Effector memory CD4-positive, alpha-beta T cell (primary cell): ENCODE data around the gene FBXO7.

Source experiments
- DNase-seq, 3 donors: peaks; one replicate each; pipeline ENCODE4 v3.0.0-alpha.2; 2020
- H3K27ac ChIP-seq: 2 replicates; pipeline ENCODE4 v1.7.0; 2013; ENCODE audit warnings: mild to moderate bottlenecking, low read length, moderate library complexity; ENCODE audit not compliant: insufficient read depth, poor library complexity, severe bottlenecking
- H3K27me3 ChIP-seq: replicated peaks from 2 replicates; pipeline ENCODE4 v1.7.0; 2013; ENCODE audit warnings: mild to moderate bottlenecking, low read length; ENCODE audit not compliant: insufficient read depth, control insufficient read depth, poor library complexity, severe bottlenecking
- H3K36me3 ChIP-seq: 2 replicates; pipeline ENCODE4 v1.7.0; 2013; ENCODE audit warnings: mild to moderate bottlenecking, low read length, moderate library complexity; ENCODE audit not compliant: control insufficient read depth, insufficient read depth
- H3K4me1 ChIP-seq: 2 replicates; pipeline ENCODE4 v1.7.0; 2013; ENCODE audit warnings: low read length, mild to moderate bottlenecking; ENCODE audit not compliant: control insufficient read depth, insufficient read depth, poor library complexity, severe bottlenecking
- H3K4me3 ChIP-seq: 2 replicates; pipeline ENCODE4 v1.7.0; 2013; ENCODE audit warnings: low read length, low read depth, mild to moderate bottlenecking; ENCODE audit not compliant: insufficient read depth, poor library complexity, severe bottlenecking
- H3K9me3 ChIP-seq: 2 replicates; pipeline ENCODE4 v1.7.0; 2013; ENCODE audit warnings: mild to moderate bottlenecking, low read length, moderate library complexity; ENCODE audit not compliant: control insufficient read depth

FBXO7 gene

DNA sequence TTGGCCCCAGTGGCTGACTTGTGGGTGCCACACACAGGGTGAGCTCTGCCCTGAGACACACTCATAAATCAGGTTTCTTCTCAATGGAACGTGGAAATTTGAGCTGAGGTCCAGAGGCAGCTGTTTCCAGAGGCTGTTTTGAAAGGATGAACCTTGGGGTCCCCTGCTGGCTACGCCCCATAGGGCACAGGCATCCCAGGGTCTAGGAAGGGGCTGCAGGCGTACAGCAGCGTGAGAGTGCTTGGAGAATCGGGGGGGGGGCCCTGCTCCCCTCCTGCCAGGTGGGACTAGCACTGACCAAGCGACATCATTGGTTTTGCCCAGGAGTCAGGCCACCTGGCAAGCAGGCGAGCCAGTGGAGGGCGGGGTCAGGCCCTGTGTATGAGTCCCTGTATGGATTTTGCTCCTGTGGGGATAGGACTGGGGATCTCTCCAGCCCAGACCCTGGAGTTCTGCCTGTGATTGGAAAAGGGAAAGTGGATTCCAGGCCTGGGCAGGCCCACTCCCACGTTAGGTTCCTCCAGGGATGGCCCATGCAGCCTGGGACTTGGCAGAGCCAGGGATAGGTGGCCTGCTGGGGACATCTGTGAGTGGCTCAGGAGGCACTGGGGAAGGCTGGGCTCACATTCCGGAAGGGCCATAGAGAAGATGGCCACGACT lies 61.0 kb downstream of the FBXO7 start:
- no peak for DNase-seq
- H3K9me3 ChIP-seq: no peaks in the 10 kb centered on the region
- no peaks in the 10 kb centered on the region for H3K36me3 ChIP-seq
- H3K4me1 ChIP-seq: no peaks in the 10 kb centered on the region
- no peak overlapping the region for H3K4me3 ChIP-seq
- H3K27me3 ChIP-seq: no peaks in the 10 kb centered on the region
- no peak overlapping the region for H3K27ac ChIP-seq

DNA sequence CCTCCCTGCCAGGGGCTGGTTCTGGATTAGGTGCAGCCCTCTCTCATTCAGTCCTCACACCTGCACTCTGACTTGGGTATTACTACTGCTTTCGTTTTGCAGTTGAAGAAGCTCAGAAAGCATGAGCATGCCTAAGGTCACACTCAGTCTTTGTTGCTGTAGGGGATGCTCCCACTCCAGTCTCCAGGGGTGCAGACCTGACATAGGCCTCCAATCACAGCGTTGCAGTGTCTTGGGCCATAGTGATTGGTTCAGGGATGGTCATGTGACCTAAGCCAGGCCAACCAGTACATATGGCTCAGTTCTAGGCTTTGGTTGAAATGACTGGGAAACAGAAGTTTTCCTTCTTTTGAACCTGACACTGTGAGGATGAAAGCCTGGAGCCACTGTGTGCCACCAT lies 61.7 kb downstream of the FBXO7 start:
- H3K4me3 ChIP-seq: no peak overlapping the region
- H3K9me3 ChIP-seq: no peaks in the 10 kb centered on the region
- DNase-seq: no peak
- no peak overlapping the region for H3K27ac ChIP-seq
- no peaks in the 10 kb centered on the region for H3K4me1 ChIP-seq
- H3K36me3 ChIP-seq: no peaks in the 10 kb centered on the region
- no peaks in the 10 kb centered on the region for H3K27me3 ChIP-seq

DNA sequence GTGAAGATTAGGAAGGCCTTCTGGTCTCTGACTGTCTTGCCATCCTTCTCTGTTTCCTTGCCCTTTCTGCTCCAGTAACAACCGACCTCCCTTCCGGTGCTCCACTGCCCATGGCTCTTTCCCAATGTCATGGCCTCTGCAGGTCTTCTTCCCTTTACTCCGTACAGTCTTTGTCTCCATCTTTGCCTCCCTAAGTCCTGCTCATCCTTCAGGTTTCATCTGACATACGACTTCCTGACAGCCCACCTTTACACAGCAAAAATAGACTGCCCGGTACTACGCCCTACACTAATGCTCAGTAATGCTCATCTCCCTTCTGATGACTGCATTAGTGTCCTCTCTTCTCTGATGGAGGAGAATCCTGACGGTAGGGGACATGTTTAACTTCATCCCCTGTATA lies 63.9 kb downstream of the FBXO7 start:
- Histone ChIP-seq H3K36me3 (no peaks in the 10 kb centered on the region), H3K4me3 (no peak overlapping the region), H3K27me3 (no peaks in the 10 kb centered on the region), H3K27ac (no peak overlapping the region), H3K9me3 (no peaks in the 10 kb centered on the region), H3K4me1 (no peaks in the 10 kb centered on the region)
- no peak for DNase-seq

DNA sequence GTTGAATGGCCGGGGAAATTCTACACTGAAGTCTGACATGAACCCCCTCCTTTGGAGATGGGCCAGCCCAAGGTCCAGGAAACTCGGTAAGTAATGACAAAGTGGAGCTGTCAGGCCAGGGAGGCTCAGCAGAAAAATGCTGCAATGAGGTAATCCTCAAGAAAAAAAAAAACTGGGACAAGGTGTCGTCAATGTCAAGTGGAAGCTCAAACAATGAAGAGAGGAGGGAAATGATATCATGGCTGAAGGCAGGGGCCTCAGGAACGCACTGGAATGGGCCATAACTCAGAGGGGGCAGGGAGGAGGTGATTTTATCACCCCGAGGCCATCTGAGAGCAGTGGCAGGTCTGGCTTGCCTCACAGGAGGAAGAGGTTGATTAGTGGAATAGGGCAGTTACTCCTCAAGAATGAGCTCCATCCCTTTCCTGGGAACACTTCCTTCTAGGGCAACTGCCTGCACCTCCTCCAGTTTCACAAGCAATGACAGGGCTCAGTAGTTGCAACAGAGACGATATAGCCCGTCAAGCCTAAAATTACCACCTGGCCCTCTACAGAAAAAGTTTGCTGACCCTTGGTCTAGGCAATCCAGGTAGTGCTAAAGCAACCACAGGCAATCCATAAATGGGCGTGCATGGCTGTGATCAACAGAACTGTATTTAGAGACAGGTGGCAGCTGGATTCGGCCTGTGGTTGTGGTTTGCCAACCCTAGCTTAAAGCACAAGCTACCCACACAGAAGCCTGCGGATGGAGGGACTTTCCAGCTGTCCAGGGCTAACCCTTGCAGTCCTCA lies 65.2 kb downstream of the FBXO7 start:
- H3K27ac ChIP-seq: no peak overlapping the region
- no peak overlapping the region for H3K4me3 ChIP-seq
- DNase-seq: no peak
- H3K4me1 ChIP-seq: no peaks in the 10 kb centered on the region
- H3K27me3 ChIP-seq: no peaks in the 10 kb centered on the region
- H3K9me3 ChIP-seq: no peaks in the 10 kb centered on the region
- H3K36me3 ChIP-seq: no peaks in the 10 kb centered on the region

- Histone ChIP-seq H3K36me3 (no peaks in the 10 kb centered on the region), H3K27me3 (no peaks in the 10 kb centered on the region), H3K4me1 (no peaks in the 10 kb centered on the region), H3K27ac (no peak overlapping the region), H3K4me3 (no peak overlapping the region), H3K9me3 (no peaks in the 10 kb centered on the region)
- no peak for DNase-seq
Measured at GRCh38 chr22:32541481-32541880, 66.9 kb downstream of the FBXO7 start.

- H3K4me1 ChIP-seq: no peaks in the 10 kb centered on the region
Measured at GRCh38 chr22:32542066-32542676, 67.6 kb downstream of the FBXO7 start.

DNA sequence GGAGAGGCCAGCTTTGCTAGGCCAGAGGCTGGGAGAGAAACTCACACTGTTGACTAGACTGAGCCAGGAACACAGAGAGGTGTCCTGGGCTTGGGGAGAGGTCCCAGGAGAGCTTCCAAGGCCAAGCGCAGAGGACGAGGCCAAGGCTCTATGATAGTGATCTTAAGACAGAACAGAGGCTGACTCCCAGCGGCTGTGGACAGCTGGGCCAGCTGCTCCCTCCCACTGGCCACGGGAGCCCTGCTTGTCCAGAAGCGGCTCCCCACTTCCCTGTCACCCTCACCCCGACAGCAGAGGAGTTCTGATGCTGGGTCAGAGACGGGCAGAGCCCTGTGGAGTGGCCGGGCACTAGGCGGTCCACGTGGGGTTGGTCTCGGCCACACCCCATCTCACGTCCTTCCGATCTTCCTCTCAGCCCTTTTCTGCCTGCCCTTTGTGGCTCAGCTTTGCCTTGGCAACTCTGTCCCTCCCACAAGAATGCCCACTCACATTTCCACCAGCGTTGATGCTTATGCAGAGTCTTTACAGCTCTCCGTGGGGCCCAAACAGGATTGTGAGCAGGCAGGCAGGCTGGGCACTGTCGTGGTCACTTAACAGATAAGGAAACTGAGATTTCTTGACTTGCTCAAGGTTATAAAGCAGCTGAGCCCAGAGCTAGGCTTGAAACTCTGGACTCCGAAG lies 68.2 kb downstream of the FBXO7 start:
- no peaks in the 10 kb centered on the region for H3K9me3 ChIP-seq
- H3K36me3 ChIP-seq: no peaks in the 10 kb centered on the region
- no peaks in the 10 kb centered on the region for H3K4me1 ChIP-seq
- H3K27me3 ChIP-seq: no peaks in the 10 kb centered on the region
- H3K4me3 ChIP-seq: no peak overlapping the region
- no peak overlapping the region for H3K27ac ChIP-seq
- no peak for DNase-seq

More at GRCh38 chr22:32542066-32542676, 67.6 kb downstream of the FBXO7 start:
- Histone ChIP-seq H3K4me3 (no peak overlapping the region), H3K27me3 (no peaks in the 10 kb centered on the region), H3K36me3 (no peaks in the 10 kb centered on the region), H3K9me3 (no peaks in the 10 kb centered on the region), H3K27ac (no peak overlapping the region)
- DNase-seq: no peak

GRCh38 chr22:32544953-32545558 lies 70.4 kb downstream of the FBXO7 start:
- DNase-seq: no peak
- no peaks in the 10 kb centered on the region for H3K27me3 ChIP-seq
- H3K9me3 ChIP-seq: no peaks in the 10 kb centered on the region
- no peaks in the 10 kb centered on the region for H3K4me1 ChIP-seq
- H3K27ac ChIP-seq: no peak overlapping the region
- no peak overlapping the region for H3K4me3 ChIP-seq
- no peaks in the 10 kb centered on the region for H3K36me3 ChIP-seq

- Histone ChIP-seq H3K36me3 (no peaks in the 10 kb centered on the region), H3K9me3 (no peaks in the 10 kb centered on the region), H3K27me3 (no peaks in the 10 kb centered on the region), H3K27ac (no peak overlapping the region), H3K4me3 (no peak overlapping the region), H3K4me1 (no peaks in the 10 kb centered on the region)
- no peak for DNase-seq
Measured at GRCh38 chr22:32545801-32546200, 71.2 kb downstream of the FBXO7 start.
